Measurements from ENCODE around the gene GRM1.

The GRM1 gene

GRCh38 chr6:146341493-146342230, 312.8 kb downstream of the GRM1 start:
- Histone ChIP-seq H3K27ac (no peak overlapping the region), H3K27me3 (ENCODE audit: insufficient read depth, low read depth, severe bottlenecking) (no peaks in the 10 kb centered on the region), H3K9me3 (ENCODE audit: severe bottlenecking) (no peaks in the 10 kb centered on the region), H3K4me3 (ENCODE audit: low read depth, low read length) (no peak overlapping the region), H3K36me3 (no peaks in the 10 kb centered on the region)
- no peak for DNase-seq
- no peak for TF ChIP-seq CTCF (IDR thresholded peaks at IDR 0.05; ENCODE audit: low read depth, low read length)

- H3K27ac ChIP-seq = no peak overlapping the region
- no peak for TF ChIP-seq CTCF (IDR thresholded peaks at IDR 0.05; ENCODE audit: low read depth, low read length)
- DNase-seq = no peak
- H3K27me3 ChIP-seq (ENCODE audit: insufficient read depth, low read depth, severe bottlenecking) = no peaks in the 10 kb centered on the region
- H3K36me3 ChIP-seq = no peaks in the 10 kb centered on the region
- H3K4me3 ChIP-seq (ENCODE audit: low read depth, low read length) = no peak overlapping the region
- no peaks in the 10 kb centered on the region for H3K9me3 ChIP-seq (ENCODE audit: severe bottlenecking)
Observed at GRCh38 chr6:146345598-146345997, 316.7 kb downstream of the GRM1 start.

- Histone ChIP-seq H3K4me3 (ENCODE audit: low read depth, low read length) (no peak overlapping the region), H3K9me3 (ENCODE audit: severe bottlenecking) (no peaks in the 10 kb centered on the region), H3K27ac (no peak overlapping the region), H3K36me3 (no peaks in the 10 kb centered on the region), H3K27me3 (ENCODE audit: insufficient read depth, low read depth, severe bottlenecking) (no peaks in the 10 kb centered on the region)
- no peak for TF ChIP-seq CTCF (IDR thresholded peaks at IDR 0.05; ENCODE audit: low read depth, low read length)
- no peak for DNase-seq
Observed at GRCh38 chr6:146347090-146347489, 318.2 kb downstream of the GRM1 start.

- DNase-seq = no peak
- TF ChIP-seq CTCF (IDR thresholded peaks at IDR 0.05; ENCODE audit: low read depth, low read length) = no peak
- Histone ChIP-seq H3K9me3 (ENCODE audit: severe bottlenecking) (no peaks in the 10 kb centered on the region), H3K4me3 (ENCODE audit: low read depth, low read length) (no peak overlapping the region), H3K27ac (no peak overlapping the region), H3K36me3 (no peaks in the 10 kb centered on the region), H3K27me3 (ENCODE audit: insufficient read depth, low read depth, severe bottlenecking) (no peaks in the 10 kb centered on the region)
Observed at GRCh38 chr6:146347690-146348089, 318.8 kb downstream of the GRM1 start.

- no peak for DNase-seq
- H3K27me3 ChIP-seq (ENCODE audit: insufficient read depth, low read depth, severe bottlenecking) = no peaks in the 10 kb centered on the region
- H3K36me3 ChIP-seq = no peaks in the 10 kb centered on the region
- H3K27ac ChIP-seq = no peak overlapping the region
- no peaks in the 10 kb centered on the region for H3K9me3 ChIP-seq (ENCODE audit: severe bottlenecking)
- no peak overlapping the region for H3K4me3 ChIP-seq (ENCODE audit: low read depth, low read length)
- TF ChIP-seq CTCF (IDR thresholded peaks at IDR 0.05; ENCODE audit: low read depth, low read length) = no peak
Observed at GRCh38 chr6:146351018-146351417, 322.2 kb downstream of the GRM1 start.

- H3K4me3 ChIP-seq (ENCODE audit: low read depth, low read length) = no peak overlapping the region
- no peaks in the 10 kb centered on the region for H3K9me3 ChIP-seq (ENCODE audit: severe bottlenecking)
- TF ChIP-seq CTCF (IDR thresholded peaks at IDR 0.05; ENCODE audit: low read depth, low read length) = no peak
Observed at GRCh38 chr6:146352163-146352562, 323.3 kb downstream of the GRM1 start.

More at GRCh38 chr6:146352163-146352562, 323.3 kb downstream of the GRM1 start:
- no peaks in the 10 kb centered on the region for H3K36me3 ChIP-seq
- no peak for DNase-seq
- no peak overlapping the region for H3K27ac ChIP-seq
- no peaks in the 10 kb centered on the region for H3K27me3 ChIP-seq (ENCODE audit: insufficient read depth, low read depth, severe bottlenecking)
